HepG2 (cell line): ENCODE results near the gene PTPRM.

Experiments used
- DBP ChIP-seq: sonication (generic); formaldehyde crosslinking; IDR thresholded peaks from 2 replicates; pipeline ENCODE4 v1.4.0; 2020; ENCODE audit warnings: missing genetic modification reagents; ENCODE audit errors: not compliant biosample characterization
- FOXA3 ChIP-seq: IDR thresholded peaks from 2 replicates; pipeline ENCODE4 v1.6.1; 2016; ENCODE audit warnings: missing genetic modification reagents, missing compliant biosample characterization
- HOMEZ ChIP-seq: IDR thresholded peaks from 2 replicates; pipeline ENCODE4 v1.6.1; 2016; ENCODE audit warnings: low read depth
- POLR2A ChIP-seq, 2 experiments: IDR thresholded peaks; 2 replicates each; pipeline ENCODE4 v1.6.1; 2011; ENCODE audit warnings: low read depth in 2 of 2, low read length in 2 of 2, mild to moderate bottlenecking in 1 of 2, moderate library complexity in 1 of 2; ENCODE audit not compliant: insufficient read depth in 1 of 2
- ZNF83 ChIP-seq: sonication (generic); formaldehyde crosslinking; IDR thresholded peaks from 2 replicates; pipeline ENCODE4 v1.4.0; 2020; ENCODE audit warnings: missing genetic modification reagents, mild to moderate bottlenecking, borderline replicate concordance
- TF ChIP-seq, protein P1 (sequence below): sonication (generic); formaldehyde crosslinking; IDR thresholded peaks from 2 replicates; pipeline ENCODE4 v1.5.0; 2020; ENCODE audit warnings: mild to moderate bottlenecking, missing genetic modification reagents, moderate library complexity

GRCh38 chr18:8197499-8197898, 630.4 kb downstream of the PTPRM start:
- TF ChIP-seq POLR2A (IDR thresholded peaks at IDR 0.05; ENCODE audit: insufficient read depth in 1 of 2, low read depth in 2 of 2, low read length in 2 of 2), result no peak
- no peak for TF ChIP-seq FOXA3 (CRISPR knock-in tag)
- no peak for TF ChIP-seq DBP
- no peak for TF ChIP-seq HOMEZ (CRISPR knock-in tag)
- TF ChIP-seq, protein P1, sequence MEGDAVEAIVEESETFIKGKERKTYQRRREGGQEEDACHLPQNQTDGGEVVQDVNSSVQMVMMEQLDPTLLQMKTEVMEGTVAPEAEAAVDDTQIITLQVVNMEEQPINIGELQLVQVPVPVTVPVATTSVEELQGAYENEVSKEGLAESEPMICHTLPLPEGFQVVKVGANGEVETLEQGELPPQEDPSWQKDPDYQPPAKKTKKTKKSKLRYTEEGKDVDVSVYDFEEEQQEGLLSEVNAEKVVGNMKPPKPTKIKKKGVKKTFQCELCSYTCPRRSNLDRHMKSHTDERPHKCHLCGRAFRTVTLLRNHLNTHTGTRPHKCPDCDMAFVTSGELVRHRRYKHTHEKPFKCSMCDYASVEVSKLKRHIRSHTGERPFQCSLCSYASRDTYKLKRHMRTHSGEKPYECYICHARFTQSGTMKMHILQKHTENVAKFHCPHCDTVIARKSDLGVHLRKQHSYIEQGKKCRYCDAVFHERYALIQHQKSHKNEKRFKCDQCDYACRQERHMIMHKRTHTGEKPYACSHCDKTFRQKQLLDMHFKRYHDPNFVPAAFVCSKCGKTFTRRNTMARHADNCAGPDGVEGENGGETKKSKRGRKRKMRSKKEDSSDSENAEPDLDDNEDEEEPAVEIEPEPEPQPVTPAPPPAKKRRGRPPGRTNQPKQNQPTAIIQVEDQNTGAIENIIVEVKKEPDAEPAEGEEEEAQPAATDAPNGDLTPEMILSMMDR, result no peak
- TF ChIP-seq ZNF83, result no peak
